Amygdala (tissue), 56 donors: ENCODE data around the gene GIGYF2.

ENCODE experiments used
- DNase-seq, 56 donors: peaks; one replicate each; lab custom pipeline; 2025; lab: John Stamatoyannopoulos, UW

GIGYF2 gene

DNA sequence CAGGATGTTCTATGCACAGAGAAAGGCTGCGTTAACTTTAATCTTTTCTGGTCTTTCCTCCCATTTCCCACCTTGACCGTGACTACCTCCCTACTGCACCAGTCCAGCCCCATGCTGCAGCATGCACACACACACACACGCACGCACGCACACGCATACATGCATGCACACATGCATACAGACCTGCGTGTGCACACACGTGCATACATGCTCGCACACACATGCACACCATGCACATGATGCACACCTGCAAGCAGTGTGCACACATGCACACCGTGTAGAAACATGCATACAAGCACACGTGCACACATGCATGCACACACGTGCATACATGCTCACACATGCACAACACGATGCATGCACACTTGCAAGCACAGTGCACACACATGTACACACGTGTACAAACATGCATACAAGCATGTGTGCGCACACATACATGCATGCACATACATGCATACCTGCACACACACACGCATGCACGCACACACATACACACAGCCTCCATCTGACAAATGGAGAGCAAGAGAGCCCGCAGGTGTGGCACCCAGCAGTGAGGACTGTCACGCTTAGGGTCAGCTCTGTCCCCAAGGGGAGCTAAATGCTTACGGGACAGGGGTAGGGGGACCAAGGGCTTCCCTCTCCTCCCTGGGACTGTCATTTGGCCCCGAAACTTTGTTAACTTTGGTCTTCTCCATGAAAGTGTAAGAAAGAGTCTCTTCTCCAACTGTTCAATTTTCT, 191.1 kb downstream of the GIGYF2 start:
- DNase-seq: no peak

DNA sequence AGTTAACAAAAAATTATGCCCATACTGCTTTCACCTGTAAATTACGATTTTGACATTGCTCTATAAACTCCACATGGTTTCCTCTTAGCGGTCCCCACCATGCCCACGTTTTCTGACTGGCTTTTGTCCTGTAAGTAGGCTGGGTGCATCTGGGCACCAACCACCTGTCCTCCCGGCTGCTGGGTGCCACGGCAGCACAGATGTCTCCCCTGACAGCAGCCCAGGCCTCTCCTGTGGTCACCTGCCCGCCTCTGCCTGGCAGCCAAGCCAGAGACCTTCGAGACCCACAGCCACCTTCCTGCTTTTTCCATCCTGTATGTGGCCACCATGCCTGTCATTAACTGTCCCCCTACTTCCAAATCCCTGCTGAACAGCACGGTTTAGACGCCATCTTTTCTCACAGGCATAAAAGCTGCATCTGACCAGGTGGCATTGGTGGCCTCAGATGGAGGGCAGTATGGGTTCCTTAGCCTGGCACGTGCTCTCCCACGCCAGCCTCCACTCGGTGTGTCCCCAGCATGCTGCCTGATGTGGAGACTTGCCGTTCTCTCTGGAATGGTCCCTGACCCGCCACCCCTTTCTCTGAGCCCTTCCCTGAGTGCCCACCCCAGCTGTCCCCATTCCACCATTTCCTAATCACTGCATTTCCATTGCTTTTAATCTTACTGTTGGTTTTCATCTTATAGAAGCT, 191.9 kb downstream of the GIGYF2 start:
- no peak for DNase-seq

DNA sequence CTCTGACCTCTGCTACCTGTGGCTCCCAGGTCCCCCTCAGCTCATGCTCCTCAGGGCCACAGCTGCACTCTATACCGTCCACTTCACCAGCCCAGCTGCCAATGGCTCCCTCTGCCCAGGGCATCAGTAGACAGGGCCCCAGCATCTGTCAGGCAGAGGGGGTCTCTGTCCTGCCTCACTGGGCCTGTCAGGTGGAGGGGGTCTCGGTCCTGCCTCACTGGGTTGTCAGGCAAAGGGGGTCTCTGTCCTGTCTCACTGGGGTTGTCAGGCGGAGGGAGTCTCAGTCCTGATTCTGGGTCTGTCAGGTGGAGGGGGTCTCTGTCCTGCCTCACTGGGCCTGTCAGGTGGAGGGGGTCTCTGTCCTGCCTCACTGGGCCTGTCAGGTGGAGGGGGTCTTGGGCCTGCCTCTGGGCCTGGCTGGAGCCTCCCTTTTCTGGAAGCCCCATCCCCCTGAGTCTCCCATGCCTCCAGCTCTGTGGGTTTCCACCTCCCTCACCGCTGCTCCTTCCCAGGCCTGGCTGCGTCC, 192.8 kb downstream of the GIGYF2 start:
- no peak for DNase-seq

DNA sequence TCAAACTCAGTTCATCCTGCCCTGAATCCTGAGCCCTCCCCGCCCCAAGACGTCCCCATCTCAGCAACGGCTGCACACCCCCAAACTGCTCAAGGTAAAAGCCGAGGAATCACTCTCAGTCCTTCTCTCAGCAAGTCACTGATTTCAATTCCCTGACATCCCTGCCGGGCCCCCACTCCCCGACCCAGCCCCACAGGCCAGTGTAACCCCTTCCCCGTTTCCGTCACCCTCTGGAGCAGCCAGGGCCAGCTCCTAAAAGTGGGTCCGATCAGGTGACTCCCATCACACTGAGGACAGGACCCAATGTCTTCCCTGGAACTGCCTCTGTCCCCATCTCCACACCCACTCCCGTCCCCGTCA, 193.4 kb downstream of the GIGYF2 start:
- DNase-seq: no peak

DNA sequence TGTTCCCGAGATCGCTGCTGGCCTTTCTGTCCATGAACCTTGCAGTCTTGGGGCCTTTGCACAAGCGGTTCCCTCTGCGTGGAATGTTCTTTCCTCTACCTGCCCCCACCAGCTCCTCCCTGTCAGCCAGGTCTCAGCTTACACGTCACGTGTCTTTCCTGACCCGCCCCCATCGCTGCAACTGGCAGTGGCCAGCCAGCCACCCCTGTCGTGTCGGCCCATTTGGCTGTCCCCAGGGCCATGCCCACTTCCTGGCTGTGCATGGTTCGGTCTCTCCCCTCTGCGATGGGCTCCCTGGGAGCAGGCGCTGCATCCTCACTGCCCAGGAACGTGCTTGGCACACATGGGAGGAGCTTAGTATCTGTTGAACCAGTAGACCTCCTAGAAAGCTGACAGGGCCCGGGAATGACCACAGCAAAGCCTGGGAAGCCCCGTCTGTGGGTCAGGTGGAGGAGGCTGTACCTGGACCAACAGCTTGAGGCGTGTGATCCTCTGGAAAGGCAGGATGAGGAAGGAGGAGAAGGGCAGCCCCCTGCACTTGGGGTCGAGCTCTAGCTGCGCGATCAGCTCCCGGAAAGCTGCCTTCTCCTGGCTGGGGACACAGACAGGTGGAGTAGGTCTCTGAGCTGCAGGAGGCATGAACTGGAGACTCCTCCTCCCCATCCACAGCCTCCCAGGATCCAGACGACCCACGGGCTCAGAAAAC, 193.9 kb downstream of the GIGYF2 start:
- no peak for DNase-seq

DNA sequence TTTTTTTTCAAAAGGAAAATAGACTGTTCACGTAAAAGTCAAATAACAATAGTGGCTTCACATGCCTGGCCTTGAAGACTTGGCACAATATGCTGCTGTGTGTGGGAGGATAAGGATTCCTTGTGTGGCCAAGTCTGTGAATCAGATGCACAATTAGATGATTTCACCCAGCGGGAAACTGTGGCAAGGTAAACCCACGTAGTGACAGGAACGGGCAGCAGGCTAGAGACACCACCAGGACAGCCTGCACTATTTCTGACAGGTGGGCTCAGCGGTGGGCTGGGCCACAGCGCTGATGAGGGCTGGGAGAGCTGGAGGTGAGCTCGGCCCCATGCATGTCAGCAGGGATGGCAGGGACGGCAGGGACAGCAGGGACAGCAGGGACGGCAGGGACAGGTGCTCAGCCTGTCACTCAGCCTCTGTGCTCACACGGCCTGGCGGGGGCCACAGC, 194.5 kb downstream of the GIGYF2 start:
- DNase-seq: no peak

DNA sequence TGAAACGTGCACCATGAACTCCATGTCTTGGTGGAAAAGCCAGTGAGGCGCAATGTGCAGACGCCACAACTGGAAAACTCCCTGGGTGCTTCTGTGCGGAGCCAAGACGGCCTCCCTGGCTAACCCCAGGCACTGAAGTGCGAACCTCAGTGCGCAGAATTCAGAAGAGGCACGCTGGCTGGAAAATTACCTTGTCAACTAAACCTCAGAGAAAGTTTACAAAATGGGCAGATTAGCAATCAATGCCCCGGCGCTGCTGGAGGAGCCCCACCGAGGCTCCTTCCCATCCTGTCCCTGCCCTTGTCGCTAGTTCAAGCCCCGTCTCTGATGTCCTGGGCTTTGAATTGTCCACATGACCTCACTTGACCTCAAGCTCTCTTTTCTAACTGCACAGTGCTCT, 195.1 kb downstream of the GIGYF2 start:
- DNase-seq: no peak

DNA sequence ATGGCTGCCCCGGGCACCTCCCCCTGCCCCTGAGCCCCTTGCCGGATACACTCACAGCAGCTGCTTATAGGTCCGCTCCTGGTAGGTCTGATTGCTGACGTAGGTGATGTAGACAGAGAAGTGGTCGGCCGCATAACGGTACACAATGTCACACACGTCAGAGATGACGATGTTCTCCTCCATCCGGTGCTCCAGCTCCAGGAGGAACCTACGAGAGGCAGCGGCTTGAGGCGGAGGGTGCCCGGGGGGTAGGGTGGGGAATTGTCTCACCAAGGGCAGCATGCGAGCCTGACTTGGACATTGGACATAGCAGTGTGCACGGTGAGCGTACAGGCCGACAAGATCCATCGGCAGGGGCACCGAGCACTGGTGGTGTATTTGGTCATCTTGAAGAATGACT, 195.7 kb downstream of the GIGYF2 start:
- DNase-seq: no peak

DNA sequence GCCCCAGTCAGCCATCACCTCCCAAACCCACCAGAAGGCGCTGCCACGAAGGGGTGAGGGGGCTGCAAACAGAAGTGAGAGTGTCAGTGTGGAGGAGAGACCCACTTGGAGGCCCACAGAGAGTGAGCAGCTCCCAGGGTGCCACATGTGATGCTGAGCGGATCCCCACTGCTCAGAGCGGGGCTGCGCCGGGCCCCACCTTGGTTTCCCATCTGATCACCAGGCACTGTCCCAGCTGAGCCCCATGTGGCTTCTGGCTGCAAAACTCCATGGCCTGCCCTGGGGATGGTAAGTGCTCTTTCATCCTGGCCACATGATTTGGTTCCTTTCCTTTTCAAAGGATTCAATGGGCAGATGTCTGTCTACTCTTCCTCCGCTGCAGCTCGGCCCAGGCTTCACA, 196.7 kb downstream of the GIGYF2 start:
- DNase-seq: no peak

DNA sequence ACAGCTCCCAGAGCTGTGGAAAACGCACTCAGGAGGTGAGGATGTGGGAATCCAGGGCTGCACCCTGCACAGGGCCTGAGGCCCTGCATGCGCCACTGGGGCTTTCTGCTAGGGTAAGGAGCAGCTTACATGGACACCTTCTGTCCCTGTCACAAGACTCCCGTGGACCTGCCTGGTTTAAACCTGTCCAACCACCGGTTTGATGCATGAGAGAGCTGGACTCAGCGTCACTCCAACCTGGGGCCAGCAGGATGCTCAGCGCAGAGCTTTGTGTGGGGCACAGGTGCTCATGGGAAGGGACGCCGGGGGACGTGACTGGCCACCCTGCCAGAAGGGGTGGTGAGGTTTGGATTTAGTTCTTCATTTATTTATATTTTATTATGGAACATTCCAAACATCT, 197.1 kb downstream of the GIGYF2 start:
- DNase-seq: no peak

DNA sequence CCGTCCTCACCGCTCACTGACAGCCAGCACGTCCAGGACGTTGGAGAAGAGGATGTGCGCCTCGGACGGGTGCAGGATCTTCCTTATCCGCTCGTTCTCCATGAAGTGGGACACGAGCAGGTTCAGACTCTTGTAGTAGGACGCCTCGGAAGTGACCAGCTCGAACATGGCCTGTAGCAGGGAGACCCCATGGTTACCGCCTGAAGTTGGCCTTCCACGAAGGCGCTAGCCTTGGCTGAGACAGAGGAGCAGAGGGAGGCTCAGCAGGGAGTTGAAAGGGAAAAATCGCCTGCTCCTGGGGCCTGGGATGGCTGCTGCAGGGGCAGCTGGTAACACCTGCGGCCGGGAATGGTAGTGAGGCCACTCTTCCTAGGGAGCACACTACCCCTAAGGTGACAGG, 197.6 kb downstream of the GIGYF2 start:
- no peak for DNase-seq

DNA sequence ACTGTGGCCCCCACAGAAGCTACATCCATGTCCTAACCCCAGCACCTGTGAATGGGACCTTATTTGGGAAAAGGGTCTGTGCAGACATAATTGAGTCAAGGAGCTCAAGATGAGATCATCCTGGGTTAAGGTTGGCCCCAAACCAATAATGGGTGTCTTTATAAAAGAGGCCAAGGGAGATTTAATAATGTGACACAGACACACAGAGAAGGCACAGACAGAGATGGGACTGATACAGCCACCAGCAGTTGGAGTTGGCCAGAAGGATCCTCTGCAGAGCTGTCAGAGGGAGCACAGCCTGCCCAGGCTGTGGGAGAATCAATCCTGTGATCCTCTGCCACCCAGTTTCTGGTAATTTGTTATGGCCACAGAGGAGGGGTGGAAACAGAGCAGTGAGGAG, 199.0 kb downstream of the GIGYF2 start:
- DNase-seq: no peak

DNA sequence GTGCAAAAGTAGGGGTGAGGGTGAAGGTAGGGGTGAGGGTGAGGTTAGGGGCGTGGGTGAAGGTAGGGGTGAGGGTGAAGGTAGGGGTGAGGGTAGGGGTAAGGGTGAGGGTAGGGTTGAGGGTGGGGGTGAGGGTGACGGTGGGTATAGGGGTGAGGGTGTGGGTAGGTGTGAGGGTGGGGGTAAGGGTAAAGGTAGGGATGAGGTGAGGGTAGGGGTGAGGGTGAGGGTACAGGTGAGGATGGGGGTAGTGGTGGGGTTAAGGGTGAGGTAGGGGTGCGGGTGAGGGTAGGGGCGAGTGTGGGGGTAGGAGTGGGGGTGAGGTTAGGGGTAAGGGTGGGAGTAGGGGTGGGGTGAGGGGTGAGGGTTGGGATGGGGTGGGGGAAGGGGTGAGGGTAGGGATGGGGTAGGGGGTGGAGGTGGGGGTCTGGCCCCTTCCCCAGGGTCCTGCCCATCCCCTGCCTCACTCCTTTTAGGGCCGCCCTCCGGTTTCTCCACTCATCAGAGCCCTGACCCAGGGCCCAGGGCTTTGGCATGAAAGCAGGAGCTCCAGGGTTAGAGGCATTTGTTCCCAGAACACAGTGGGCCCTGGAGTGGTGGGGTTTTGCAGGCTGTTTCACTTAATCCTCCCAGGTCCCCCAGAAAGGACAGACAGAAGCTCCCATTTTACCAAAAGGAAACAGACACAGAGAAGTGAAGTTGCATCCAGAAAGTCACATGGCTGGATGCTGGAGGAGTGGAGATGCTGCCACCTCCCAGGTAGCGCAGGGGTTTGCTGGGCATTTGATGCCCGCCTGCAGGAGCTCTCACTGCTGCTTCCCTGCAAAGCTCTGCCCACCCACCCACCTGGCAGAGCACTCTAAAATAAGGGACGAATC, 199.8 kb downstream of the GIGYF2 start:
- no peak for DNase-seq

DNA sequence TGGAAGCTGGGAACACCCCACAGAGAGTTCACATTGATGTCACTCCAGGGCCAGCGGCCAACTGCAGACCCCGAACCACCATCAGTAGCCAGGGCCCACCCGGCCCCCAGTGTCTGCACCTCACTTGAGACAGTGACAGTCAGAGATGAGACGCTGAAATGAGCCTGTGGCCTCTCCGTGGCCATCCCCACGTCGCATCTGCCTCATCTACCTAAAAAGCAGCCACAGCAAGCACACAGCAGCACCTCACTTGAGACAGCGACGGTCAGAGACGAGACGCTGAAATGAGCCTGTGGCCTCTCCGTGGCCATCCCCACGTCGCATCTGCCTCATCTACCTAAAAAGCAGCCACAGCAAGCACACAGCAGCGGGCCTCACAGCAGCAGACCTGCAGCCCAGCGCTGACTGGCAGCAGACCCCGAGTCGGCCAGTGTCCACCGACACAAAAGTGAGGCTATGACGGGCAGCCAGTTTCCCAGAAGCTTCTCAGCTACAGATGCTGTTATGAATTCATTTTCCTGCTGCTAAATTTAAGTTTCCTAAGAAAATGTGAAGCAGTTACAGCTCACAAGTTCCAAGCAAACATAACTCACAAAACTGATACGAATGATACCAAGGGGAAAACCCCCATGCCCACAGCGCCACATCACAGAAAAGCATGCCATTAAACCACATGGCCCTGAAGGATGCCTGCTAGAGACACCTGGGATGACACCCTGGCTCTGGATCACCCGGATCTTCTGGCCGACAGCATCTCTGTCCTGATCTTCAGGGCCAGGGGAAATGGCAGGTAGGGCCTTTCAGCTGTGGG, 200.7 kb downstream of the GIGYF2 start:
- DNase-seq: no peak

DNA sequence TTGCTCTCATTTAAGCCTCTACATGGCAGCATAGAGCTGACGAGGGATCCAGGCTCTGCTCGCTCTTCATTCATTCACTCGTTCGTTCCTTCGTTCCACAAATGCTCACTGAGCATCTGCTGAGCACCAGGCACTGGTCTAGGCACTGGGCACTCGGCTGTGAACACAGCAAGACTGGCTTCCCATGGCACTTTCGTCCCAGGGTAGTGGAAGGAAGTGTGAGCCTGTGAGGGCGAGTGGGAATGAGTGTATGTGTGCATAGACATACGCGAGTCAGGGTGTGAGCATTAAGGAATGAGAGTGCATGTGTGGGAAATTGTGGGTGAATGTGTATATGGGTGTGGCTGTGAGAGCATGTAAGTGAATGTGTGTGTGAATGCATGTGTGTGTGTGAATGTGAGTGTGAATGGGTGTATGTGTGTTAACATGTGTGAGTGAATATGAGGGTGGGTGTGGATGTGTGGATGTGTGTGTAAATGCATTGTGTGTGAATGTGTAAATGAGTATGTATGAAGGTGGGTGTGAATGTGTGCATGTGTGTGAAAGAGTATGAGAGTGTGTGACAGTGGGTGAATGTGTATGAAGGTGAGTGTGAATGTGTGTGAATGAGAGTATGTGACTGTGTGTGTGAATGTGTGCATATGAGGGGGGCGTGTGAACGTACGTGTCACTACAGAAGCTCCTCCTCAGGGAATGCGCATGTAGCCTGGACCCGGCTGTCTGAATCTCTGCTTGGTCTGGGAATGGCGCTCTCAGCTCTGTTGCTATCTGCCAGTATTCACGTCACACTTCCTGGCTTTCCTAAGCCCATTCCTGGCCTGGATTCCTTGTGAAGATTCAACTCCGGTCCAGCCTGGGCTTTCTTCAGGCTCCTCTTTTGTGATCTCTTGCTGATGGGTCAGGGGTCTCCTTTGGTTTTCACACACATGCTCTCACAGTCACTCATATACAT, 201.7 kb downstream of the GIGYF2 start:
- DNase-seq: no peak

DNA sequence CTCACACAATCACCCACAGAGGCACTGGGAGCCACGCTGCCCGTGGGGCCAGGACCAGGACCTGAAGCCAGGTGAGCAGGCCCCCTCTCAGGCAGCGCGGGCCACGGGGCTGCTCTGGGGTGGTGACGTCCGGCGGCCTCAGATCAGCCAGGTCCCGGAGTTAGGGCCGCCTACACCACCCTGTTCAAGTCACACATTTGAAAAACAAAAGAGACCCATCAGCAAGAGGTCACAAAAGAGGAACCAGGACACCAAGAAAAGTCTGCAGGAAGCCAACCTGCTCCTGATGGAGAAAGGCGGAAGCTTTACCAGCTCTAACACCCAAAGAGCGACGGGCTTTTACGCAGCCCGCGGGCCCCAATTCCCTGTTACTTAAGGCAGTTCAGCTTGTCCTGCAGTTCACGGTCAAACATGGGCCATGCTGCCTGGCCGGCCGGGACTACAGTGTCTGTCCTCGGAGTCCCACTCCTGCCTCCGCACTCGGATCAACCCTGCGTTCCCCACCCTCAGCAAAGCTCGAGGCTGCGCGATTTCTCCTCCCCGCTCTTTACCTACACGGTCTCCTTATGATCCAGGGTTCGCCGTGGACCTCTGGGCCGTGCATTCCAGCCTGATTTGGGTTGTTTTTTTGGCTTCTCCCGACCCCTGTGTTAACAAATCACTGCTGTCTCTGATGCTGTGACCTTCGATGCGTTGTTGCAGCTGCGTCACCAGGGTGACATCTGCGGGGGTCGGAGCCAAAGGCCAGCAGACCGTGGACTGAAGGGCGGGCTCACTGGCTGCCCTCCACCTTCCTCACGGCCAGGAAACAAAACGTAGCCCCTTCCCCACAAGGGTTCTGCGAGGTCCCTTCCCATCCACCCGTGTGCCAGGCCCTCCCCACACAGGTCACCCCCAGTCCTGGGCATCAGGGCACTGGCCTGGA, 203.9 kb downstream of the GIGYF2 start:
- DNase-seq: no peak
